ENCODE results near the gene TRPT1. TPM values are rescaled to one million over a fixed set of nuclear protein-coding genes. Genes with fewer than 3 reads are reported as not detected.

The TRPT1 gene
- total RNA-seq, 4 donors from 2014 or later: 34.1 to 89.1 (median 43.6) TPM

DNA sequence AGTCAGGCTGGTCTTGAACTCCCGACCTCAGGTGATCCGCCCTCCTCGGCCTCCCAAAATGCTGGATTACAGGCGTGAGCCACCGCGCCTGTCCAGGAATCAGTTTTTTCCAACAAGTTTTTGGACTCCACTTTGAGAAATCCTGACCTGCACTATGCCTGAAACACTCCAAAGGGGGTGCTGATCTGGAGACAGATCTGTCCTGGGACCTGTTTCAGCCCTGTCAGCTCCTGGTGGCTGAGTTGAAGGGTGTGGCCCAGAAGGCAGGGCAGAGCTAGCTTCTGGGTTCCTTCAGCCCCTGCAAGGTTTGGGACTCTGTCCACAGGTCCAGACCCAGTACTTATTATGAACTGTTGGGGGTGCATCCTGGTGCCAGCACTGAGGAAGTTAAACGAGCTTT, 5.6 kb upstream of the TRPT1 start:
- TF ChIP-seq, protein P1, sequence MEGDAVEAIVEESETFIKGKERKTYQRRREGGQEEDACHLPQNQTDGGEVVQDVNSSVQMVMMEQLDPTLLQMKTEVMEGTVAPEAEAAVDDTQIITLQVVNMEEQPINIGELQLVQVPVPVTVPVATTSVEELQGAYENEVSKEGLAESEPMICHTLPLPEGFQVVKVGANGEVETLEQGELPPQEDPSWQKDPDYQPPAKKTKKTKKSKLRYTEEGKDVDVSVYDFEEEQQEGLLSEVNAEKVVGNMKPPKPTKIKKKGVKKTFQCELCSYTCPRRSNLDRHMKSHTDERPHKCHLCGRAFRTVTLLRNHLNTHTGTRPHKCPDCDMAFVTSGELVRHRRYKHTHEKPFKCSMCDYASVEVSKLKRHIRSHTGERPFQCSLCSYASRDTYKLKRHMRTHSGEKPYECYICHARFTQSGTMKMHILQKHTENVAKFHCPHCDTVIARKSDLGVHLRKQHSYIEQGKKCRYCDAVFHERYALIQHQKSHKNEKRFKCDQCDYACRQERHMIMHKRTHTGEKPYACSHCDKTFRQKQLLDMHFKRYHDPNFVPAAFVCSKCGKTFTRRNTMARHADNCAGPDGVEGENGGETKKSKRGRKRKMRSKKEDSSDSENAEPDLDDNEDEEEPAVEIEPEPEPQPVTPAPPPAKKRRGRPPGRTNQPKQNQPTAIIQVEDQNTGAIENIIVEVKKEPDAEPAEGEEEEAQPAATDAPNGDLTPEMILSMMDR (IDR thresholded peaks at IDR 0.05; ENCODE audit: low read depth): no peak

DNA sequence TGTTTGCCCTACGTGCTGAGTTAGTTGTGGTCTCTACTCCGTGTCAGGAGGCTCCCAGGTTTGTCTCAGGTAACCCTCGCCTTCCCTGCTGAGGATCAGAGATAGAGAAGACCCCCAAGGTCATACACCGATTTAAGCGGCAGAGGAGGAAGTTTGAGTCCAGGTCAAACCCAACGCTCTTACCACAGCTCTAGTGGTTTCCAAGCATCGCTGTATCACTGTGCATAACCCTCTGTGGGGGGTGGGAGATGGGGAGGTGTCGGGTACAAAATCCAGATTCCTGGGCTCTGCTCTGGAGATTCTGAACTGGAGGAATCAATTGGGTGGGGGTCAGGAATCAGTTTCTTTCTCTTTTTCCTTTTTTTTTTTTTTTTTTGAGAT, 5.0 kb upstream of the TRPT1 start:
- TF ChIP-seq, protein P1 (IDR thresholded peaks at IDR 0.05; ENCODE audit: low read depth): no peak

DNA sequence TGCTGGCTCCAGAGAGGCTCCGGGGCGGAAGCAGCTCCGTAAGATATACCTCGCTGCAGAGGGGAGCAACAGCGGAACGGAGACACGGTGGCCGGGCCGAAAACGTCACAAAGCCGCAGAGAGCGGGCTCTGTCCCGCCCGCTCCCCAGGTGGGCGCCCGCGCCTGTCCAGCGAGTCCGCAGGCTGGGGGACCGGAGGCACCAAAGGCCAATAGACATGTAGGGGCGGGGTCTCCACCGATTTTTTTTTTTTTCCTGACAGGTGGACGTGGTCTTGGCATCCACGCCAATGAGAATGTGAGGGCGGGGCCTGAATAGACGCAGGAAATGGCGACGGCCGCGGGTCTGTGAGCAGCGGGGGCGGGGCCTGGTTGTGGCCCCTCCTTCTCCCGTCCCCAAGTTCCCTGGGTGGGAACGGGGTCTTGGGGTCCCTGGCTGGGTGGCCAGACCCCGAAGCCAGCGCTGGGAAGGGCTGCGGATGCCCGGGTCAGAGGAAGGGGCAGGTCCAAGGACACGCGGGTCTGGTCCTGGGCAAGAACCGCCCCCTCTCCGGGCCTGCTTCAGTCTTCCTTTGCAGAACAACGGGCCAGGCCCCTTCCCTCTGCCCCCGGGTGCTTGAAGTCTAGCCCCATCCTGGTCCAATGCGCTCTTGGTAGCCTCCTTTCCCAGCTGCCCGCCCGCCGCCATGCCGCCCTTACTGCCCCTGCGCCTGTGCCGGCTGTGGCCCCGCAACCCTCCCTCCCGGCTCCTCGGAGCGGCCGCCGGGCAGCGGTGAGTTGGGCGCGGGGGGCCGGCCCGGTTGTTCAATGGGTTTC, 4.4 kb upstream of the TRPT1 start, which contains the start of gene DNAJC4:
TSS of gene DNAJC4 (plus strand) at position 378 of the 814 bp plus-strand sequence. CDS start at position 685, 307 bp downstream.
- TF ChIP-seq, protein P1 (IDR thresholded peaks at IDR 0.05; ENCODE audit: low read depth): no peak

DNA sequence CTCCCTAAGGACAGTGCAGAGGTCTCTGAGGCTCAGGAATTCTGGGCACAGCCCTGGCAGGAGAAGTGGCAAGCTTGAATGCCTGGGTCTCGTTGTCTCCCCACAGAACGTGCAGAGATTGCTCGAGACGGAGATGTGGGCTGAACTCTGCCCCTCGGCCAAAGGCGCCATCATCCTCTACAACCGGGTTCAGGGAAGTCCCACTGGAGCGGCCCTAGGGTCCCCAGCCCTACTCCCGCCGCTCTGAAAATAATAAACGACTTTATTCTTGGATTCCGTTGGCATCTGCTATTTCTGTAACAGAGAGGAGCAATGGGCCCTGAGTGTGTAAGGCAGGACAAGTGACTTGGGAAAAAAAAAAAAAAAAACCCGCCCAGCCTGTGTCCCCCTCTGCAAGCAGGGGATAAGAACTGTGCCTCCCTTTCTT, 3.8 kb upstream of the TRPT1 start:
- TF ChIP-seq, protein P1 (IDR thresholded peaks at IDR 0.05; ENCODE audit: low read depth): no peak

- TF ChIP-seq, protein P1 (IDR thresholded peaks at IDR 0.05; ENCODE audit: low read depth): no peak
Observed at GRCh38 chr11:64229090-64229743, 3.2 kb upstream of the TRPT1 start.

DNA sequence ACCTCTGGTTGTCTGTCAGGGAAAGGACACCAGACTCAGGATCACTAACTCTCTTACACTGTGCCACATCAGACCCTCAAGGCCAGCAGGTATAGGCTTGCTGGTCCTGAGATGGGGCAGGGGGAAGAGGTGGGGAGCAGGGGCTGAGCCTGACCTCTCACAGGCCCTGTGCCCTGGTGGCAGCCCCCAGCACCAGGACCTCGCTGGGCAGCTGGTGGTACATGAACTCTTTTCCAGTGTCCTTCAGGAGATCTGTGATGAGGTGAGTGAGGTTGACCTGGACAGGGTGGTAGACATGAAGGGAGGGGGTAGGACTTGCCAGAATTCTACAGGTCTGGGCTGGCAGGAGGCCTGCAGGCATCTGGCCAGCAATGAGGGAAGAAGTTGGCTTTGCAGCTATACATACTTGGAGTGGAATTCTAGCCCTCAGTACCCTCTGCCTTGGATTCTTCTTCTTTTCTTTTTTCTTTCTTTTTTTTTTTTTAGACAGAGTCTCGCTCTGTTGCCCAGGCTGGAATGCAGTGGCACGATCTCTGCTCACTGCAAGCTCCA, 1.5 kb upstream of the TRPT1 start:
- TF ChIP-seq, protein P1 (IDR thresholded peaks at IDR 0.05; ENCODE audit: low read depth): no peak

DNA sequence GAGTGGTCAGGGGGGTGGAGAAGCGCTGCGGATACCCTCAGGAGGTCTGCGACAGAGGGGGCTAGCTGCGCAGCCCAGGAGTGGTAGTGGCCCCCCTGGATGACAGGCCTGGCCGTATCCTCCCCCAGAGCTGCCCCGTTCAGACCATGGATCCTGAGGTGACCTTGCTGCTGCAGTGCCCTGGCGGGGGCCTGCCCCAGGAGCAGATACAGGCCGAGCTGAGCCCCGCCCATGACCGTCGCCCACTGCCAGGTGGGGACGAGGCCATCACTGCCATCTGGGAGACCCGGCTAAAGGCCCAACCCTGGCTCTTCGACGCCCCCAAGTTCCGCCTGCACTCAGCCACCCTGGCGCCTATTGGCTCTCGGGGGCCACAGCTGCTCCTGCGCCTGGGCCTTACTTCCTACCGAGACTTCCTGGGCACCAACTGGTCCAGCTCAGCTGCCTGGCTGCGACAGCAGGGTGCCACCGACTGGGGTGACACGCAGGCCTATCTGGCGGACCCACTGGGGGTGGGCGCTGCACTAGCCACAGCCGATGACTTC, 593 bp upstream of the TRPT1 start:
- TF ChIP-seq, protein P1 (IDR thresholded peaks at IDR 0.05; ENCODE audit: low read depth): no peak
